Coronary artery (tissue), 2 donors: ENCODE results near the gene CAMTA1.

Experiments used
- DNase-seq: peaks from one replicate; pipeline ENCODE4 v3.0.0-alpha.2; 2017; ENCODE audit warnings: low spot score
- H3K27ac ChIP-seq, 2 donors: fragments of 200-600 bp; sonication (generic); one replicate each; pipeline ENCODE4 v1.5.1; 2016 to 2019
- H3K4me3 ChIP-seq: fragments of 200-600 bp; sonication (generic); 2 replicates; pipeline ENCODE4 v1.5.1; 2016; ENCODE audit warnings: mild to moderate bottlenecking, moderate library complexity
- TF ChIP-seq, protein P1 (sequence below): fragments of 200-600 bp; sonication (generic); IDR thresholded peaks from one replicate; pipeline ENCODE4 v1.5.1; 2019; ENCODE audit warnings: antibody characterized with exemption

Gene CAMTA1

GRCh38 chr1:7568901-7569524, 783.8 kb downstream of the CAMTA1 start:
- no peak overlapping the region for H3K27ac ChIP-seq
- DNase-seq, result no peak
- no peak overlapping the region for H3K4me3 ChIP-seq
- TF ChIP-seq, protein P1, sequence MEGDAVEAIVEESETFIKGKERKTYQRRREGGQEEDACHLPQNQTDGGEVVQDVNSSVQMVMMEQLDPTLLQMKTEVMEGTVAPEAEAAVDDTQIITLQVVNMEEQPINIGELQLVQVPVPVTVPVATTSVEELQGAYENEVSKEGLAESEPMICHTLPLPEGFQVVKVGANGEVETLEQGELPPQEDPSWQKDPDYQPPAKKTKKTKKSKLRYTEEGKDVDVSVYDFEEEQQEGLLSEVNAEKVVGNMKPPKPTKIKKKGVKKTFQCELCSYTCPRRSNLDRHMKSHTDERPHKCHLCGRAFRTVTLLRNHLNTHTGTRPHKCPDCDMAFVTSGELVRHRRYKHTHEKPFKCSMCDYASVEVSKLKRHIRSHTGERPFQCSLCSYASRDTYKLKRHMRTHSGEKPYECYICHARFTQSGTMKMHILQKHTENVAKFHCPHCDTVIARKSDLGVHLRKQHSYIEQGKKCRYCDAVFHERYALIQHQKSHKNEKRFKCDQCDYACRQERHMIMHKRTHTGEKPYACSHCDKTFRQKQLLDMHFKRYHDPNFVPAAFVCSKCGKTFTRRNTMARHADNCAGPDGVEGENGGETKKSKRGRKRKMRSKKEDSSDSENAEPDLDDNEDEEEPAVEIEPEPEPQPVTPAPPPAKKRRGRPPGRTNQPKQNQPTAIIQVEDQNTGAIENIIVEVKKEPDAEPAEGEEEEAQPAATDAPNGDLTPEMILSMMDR, result no peak

DNA sequence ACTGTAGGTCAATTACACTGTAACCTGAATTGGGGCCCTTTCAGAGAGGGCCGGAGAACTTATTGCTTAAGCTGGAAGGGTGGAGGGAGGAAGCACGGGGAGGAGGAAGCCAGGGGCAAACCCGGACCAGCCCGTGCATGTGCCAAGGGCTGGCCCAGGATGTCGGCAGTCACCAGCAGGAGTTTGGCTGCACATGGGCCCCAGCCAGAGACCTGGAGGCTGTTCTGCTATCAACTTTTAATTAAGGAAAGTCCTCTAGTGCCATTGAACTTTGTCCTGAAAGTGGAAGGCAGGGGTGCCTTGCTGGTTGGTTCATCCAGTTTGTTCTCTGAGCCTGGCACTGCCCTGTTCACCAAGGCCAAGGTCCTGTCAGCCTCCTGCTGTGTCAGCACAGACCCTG, 785.1 kb downstream of the CAMTA1 start:
- no peak overlapping the region for H3K4me3 ChIP-seq
- TF ChIP-seq, protein P1, result no peak

DNA sequence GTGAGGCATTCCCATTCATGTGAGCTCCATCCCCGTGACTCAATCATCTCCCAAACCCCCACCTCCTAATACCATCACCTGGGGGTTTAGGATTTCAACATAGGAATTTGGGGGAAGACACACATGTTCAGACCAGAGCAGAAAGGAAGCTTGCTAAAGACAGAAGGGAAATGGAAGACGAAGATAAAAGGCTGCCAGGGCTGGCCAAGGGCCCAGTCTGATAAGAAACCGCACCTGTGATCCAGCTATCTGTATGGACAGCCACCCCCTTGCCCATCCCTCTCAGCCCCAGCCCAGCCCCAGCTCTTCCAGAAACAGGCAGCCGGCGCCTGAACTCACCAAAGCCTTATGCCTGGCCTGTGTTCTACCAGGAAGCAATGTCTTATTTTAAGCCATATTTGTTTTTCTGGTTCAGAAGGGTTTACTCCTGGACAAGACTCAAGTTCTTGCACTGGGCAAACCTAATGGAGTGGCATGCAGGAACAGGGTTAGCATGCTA, 787.4 kb downstream of the CAMTA1 start:
- Histone ChIP-seq H3K27ac (no peak overlapping the region), H3K4me3 (no peak overlapping the region)
- no peak for DNase-seq
- TF ChIP-seq, protein P1, result no peak

More for the DNA sequence above, 785.1 kb downstream of the CAMTA1 start:
- DNase-seq, result no peak
- no peak overlapping the region for H3K27ac ChIP-seq

DNA sequence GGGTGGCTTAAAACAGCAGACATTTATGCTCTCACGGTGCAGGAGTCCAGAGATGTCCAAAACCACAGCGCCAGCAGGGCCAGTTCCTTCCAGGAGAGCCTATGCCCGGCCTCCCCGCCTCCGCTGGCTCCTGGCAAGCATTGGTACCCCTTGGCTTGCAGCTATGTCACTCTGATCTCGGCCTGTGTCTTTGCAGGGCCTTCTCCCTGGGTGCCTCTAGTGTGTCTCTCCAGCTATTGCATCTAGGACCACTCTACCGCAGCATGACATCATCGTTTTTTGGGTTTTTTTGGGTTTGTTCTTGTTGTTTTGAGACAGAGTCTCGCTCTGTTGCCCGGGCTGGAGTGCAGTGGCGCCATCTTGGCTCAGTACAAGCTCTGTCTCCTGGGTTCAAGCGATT, 788.2 kb downstream of the CAMTA1 start:
- no peak for DNase-seq
- Histone ChIP-seq H3K4me3 (no peak overlapping the region), H3K27ac (no peak overlapping the region)
- TF ChIP-seq, protein P1, result no peak

- TF ChIP-seq, protein P1, result no peak
- Histone ChIP-seq H3K4me3 (no peak overlapping the region), H3K27ac (no peak overlapping the region)
- no peak for DNase-seq
Observed at GRCh38 chr1:7574121-7575040, 789.1 kb downstream of the CAMTA1 start.

- no peak for DNase-seq
- no peak overlapping the region for H3K27ac ChIP-seq
- TF ChIP-seq, protein P1, result no peak
- H3K4me3 ChIP-seq, result no peak overlapping the region
Observed at GRCh38 chr1:7575041-7575400, 789.8 kb downstream of the CAMTA1 start.
